ENCODE data around the gene ALDH4A1.

The ALDH4A1 gene

GRCh38 chr1:18902523-18903290, at the start of gene ALDH4A1:
Gene ALDH4A1 (minus strand): TSS chr1:18902555. CDS start chr1:18902523, 32 bp downstream.
- peak within 1 kb of the TSS; percentile 99 for H3K27ac Mint-ChIP-seq
- H3K9me3 Mint-ChIP-seq (ENCODE audit: low read depth): no peaks in the 10 kb centered on the region
- H3K27me3 Mint-ChIP-seq: no peaks in the 10 kb centered on the region
- peak within 1 kb of the TSS; percentile 95 for H3K4me3 Mint-ChIP-seq
- H3K4me1 Mint-ChIP-seq (ENCODE audit: low read depth): peaks cover 34% of the 10 kb centered on the region
- peaks cover 2% of the 10 kb centered on the region for H3K36me3 Mint-ChIP-seq

DNA sequence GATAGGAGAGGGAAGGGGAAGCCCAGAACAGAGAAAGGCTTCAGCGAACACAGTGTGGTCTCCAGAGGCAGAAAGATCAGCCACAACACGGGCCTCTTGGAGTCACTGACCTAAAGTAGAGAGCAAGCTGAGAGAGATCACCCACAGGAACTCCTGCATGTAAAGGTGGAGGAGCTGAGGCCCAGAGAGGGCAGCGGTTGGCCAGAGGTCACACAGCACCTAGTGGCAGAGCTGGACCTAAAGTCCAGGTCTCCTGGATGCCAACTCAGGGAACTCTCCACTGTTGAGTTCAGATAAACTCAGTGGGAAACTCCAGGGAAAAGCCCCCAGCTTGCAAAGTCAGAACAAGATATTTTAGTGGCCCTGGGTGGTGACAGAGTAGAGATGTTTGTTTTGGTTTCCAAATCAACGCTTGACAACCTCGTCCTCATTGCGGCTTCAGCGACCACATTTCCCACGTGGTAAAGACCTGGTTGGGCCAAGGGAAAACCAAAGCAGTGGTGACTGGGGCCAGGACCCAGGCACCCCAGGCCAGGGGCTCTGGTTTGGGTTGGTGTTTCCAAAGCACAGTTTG, 49.5 kb upstream of the ALDH4A1 start:
- no peaks in the 10 kb centered on the region for H3K36me3 Mint-ChIP-seq
- peak overlapping the region; percentile 81 for H3K4me3 Mint-ChIP-seq
- no peaks in the 10 kb centered on the region for H3K9me3 Mint-ChIP-seq (ENCODE audit: low read depth)

DNA sequence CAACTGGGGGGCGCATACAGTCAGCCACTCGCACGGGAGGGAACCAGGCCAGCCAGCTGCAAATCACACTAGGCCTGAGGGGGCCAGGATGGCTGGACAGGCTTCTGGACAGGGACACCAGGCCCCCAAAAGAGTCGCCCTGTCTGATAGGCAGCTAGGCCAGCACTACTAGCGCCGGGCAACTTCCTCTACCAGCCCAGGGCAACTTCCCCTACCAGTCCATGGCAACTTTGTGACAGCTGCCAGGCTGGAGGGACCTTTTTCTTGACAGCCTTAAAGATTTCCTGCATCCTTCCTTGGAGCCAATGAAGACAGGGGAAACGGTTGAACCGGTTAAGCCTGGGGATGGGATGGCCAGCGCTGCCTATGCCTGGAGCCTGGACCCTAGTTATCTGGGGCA, 49.1 kb upstream of the ALDH4A1 start:
- H3K27ac Mint-ChIP-seq: peak overlapping the region; percentile 98
- H3K4me3 Mint-ChIP-seq: peak overlapping the region; percentile 81
- H3K27me3 Mint-ChIP-seq: no peaks in the 10 kb centered on the region
- peaks cover 88% of the 10 kb centered on the region for H3K4me1 Mint-ChIP-seq (ENCODE audit: low read depth)
- no peaks in the 10 kb centered on the region for H3K36me3 Mint-ChIP-seq
- H3K9me3 Mint-ChIP-seq (ENCODE audit: low read depth): no peaks in the 10 kb centered on the region

More for the DNA sequence above, 49.5 kb upstream of the ALDH4A1 start:
- peak overlapping the region; percentile 98 for H3K27ac Mint-ChIP-seq
- H3K4me1 Mint-ChIP-seq (ENCODE audit: low read depth): peaks cover 83% of the 10 kb centered on the region
- H3K27me3 Mint-ChIP-seq: no peaks in the 10 kb centered on the region

DNA sequence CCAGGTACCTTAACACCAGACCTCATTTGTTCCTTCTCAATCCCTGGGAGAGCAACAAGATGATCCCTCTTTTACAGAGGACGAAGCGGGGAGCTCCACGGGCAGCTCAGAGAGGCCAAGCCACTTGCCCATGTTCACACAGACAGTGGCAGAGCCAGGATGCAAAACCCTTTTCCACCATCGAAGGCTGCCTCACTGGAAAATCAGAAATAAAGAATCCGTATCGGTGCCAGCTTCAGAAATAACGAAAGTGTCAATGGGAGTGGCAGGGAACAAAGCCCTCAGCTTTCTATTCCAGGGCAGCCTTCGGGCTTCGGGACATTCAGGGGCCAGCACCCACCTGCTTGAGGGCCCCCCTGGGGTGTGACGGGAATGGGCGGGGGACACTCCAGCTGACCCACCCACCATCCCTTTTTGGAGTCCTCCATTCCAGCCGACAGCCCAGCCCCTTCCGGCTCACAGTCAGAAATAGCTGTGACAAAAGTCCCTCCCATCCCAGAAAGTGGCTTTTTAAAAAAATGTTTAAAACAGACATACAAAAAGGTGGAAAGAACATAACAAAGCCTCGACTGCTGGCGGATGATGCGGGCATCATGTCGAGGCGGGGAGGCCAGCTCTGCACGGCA, 48.2 kb upstream of the ALDH4A1 start:
- H3K36me3 Mint-ChIP-seq: no peaks in the 10 kb centered on the region
- H3K9me3 Mint-ChIP-seq (ENCODE audit: low read depth): no peaks in the 10 kb centered on the region
- H3K4me3 Mint-ChIP-seq: peak overlapping the region; percentile 81
- peak overlapping the region; percentile 98 for H3K27ac Mint-ChIP-seq
- H3K27me3 Mint-ChIP-seq: no peaks in the 10 kb centered on the region
- H3K4me1 Mint-ChIP-seq (ENCODE audit: low read depth): peaks cover 94% of the 10 kb centered on the region

GRCh38 chr1:18949686-18950400, 47.5 kb upstream of the ALDH4A1 start:
- Mint-ChIP-seq H3K9me3 (ENCODE audit: low read depth) (no peaks in the 10 kb centered on the region), H3K36me3 (no peaks in the 10 kb centered on the region), H3K4me3 (peak overlapping the region; percentile 81), H3K27ac (peak overlapping the region; percentile 98), H3K27me3 (no peaks in the 10 kb centered on the region), H3K4me1 (ENCODE audit: low read depth) (peaks cover 97% of the 10 kb centered on the region)

- no peaks in the 10 kb centered on the region for H3K36me3 Mint-ChIP-seq
- H3K27me3 Mint-ChIP-seq: no peaks in the 10 kb centered on the region
- H3K4me1 Mint-ChIP-seq (ENCODE audit: low read depth): peaks cover 94% of the 10 kb centered on the region
- no peaks in the 10 kb centered on the region for H3K9me3 Mint-ChIP-seq (ENCODE audit: low read depth)
- peak overlapping the region; percentile 98 for H3K27ac Mint-ChIP-seq
- H3K4me3 Mint-ChIP-seq: peak overlapping the region; percentile 81
Observed at GRCh38 chr1:18948913-18949685, 46.7 kb upstream of the ALDH4A1 start.

DNA sequence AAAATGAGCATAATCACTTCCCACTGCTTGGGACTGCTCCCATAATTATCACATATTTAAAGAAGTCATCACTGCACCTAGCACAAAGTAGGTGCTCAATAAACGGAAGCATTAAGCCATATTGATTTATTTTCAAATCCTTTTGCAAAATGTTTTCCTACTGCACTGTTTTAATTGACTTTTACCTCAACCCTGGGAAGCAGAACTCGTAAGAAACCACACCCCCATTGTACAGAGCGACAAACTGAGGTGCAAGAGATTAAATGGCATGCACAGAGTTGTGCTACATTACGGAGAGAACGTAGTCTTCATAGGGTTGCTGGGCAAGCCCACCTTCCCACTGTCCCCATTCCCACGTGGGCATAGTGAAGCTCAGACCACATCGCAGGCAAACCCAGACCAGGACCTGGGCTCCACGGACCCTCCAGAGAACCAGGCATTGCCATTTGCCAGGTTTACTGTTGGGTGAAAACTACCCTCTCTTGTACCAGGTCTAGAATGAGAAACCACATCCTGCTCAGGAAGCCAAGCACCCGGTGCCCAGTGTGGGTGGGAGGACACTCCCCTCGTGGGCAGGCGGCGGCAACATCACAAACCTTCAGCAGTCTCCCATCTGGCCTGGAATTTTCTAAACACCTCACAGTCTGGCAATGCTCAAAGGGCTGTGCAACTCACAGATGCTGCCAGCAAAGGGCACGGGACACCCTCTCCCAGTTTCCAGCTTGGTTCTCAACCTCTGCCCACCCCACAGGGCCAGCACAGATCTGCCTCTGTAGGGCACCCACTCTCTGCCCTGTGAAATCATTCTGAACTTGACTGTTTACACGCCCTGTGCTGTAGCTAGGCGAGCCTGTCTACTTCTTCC, 45.9 kb upstream of the ALDH4A1 start:
- H3K4me3 Mint-ChIP-seq: peak overlapping the region; percentile 81

GRCh38 chr1:18947570-18947969, 45.2 kb upstream of the ALDH4A1 start:
- H3K36me3 Mint-ChIP-seq: no peaks in the 10 kb centered on the region
- no peaks in the 10 kb centered on the region for H3K27me3 Mint-ChIP-seq
- H3K9me3 Mint-ChIP-seq (ENCODE audit: low read depth): no peaks in the 10 kb centered on the region
- H3K4me1 Mint-ChIP-seq (ENCODE audit: low read depth): peaks cover 85% of the 10 kb centered on the region
- peak overlapping the region; percentile 81 for H3K4me3 Mint-ChIP-seq
- peak overlapping the region; percentile 87 for H3K27ac Mint-ChIP-seq

More for the DNA sequence above, 45.9 kb upstream of the ALDH4A1 start:
- Mint-ChIP-seq H3K27ac (peak overlapping the region; percentile 87), H3K27me3 (no peaks in the 10 kb centered on the region), H3K4me1 (ENCODE audit: low read depth) (peaks cover 92% of the 10 kb centered on the region), H3K36me3 (no peaks in the 10 kb centered on the region), H3K9me3 (ENCODE audit: low read depth) (no peaks in the 10 kb centered on the region)

DNA sequence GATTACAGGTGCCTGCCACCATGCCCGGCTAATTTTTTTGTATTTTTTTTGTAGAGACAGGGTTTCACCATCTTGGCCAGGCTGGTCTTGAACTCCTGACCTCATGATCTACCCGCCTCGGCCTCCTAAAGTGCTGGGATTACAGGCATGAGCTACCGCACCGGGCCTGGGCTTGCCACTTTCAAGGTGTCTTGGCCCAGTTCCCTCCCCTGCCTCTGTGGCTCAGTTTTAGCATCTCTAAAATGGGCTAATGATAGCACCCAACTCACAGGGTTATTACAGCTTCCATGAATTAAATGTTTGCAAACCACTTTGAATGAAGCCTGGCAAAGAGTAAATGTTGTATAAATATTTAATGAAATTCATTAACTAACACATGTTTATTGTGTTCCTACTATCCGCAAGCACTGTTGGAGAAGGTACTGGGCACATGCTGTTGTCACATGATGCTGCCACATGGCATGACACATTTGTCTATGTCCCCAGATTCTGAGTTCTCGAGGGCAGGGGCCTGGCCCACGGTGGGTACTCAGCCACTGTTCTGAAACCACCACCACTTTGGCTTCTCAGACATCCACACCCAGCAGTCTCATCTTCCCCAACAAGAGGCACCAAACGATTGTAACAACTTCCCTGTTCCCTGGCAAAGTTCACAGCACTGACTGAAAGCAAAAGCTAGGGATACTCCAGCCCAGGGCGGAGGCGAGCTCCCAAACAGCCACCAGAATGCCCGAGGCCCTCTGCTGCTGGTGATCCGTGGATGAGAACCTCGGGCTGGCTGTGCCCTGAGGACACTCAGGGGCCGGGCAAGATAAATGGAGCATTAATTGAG, 44.4 kb upstream of the ALDH4A1 start:
- H3K36me3 Mint-ChIP-seq: no peaks in the 10 kb centered on the region
- H3K4me3 Mint-ChIP-seq: peak overlapping the region; percentile 30
- peaks cover 80% of the 10 kb centered on the region for H3K4me1 Mint-ChIP-seq (ENCODE audit: low read depth)
- peak overlapping the region; percentile 78 for H3K27ac Mint-ChIP-seq
- no peaks in the 10 kb centered on the region for H3K9me3 Mint-ChIP-seq (ENCODE audit: low read depth)
- no peaks in the 10 kb centered on the region for H3K27me3 Mint-ChIP-seq

DNA sequence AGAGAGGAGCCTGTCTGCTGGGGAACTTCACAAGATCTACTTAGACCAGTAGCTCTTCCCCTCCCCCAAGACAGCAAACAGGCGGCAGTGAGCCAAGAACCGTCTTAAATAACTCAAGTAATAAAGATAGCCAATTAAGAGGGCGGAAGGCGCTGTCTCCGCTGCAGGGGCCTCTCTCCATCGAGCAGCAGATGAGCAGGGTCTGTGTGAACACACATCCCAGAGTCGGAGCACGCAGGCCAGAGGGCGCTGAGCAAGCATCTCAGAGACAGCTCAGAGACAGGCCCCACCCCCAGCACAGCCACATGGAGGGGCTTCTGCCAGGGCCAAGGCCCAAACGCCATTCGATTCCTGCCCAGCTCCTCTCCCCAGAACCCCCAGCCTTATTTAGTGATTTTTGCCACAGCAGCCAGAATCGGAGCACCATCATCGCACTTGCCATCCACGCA, 43.1 kb upstream of the ALDH4A1 start:
- peak overlapping the region; percentile 41 for H3K27ac Mint-ChIP-seq
- H3K4me1 Mint-ChIP-seq (ENCODE audit: low read depth): peaks cover 74% of the 10 kb centered on the region
- no peaks in the 10 kb centered on the region for H3K9me3 Mint-ChIP-seq (ENCODE audit: low read depth)
- no peaks in the 10 kb centered on the region for H3K27me3 Mint-ChIP-seq
- no peaks in the 10 kb centered on the region for H3K36me3 Mint-ChIP-seq
- H3K4me3 Mint-ChIP-seq: no peak overlapping the region

DNA sequence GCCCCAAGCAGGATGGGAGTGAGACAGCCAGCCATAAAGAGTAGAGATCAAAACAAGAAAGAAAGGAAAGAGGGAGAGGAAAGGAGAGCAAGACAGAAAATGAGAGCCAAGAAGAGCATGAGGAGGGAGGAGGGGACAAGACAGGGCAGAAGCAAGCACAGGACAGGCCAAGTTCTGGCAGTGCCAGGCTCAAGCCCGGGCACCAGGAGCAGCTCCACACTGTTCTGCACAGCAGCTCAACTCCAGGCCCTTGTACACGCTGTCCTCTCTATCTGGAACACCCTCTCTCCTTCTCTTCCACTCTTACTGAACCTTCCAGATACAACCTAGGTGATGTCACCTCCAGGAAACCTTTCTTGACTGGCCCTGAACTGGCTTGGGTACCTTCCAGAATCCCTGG, 42.5 kb upstream of the ALDH4A1 start:
- no peaks in the 10 kb centered on the region for H3K36me3 Mint-ChIP-seq
- peaks cover 72% of the 10 kb centered on the region for H3K4me1 Mint-ChIP-seq (ENCODE audit: low read depth)
- H3K9me3 Mint-ChIP-seq (ENCODE audit: low read depth): no peaks in the 10 kb centered on the region
- H3K27ac Mint-ChIP-seq: no peak overlapping the region
- no peaks in the 10 kb centered on the region for H3K27me3 Mint-ChIP-seq
- peak overlapping the region; percentile 53 for H3K4me3 Mint-ChIP-seq

GRCh38 chr1:18943914-18944572, 41.7 kb upstream of the ALDH4A1 start:
- H3K27me3 Mint-ChIP-seq: no peaks in the 10 kb centered on the region
- H3K4me1 Mint-ChIP-seq (ENCODE audit: low read depth): peaks cover 65% of the 10 kb centered on the region
- H3K4me3 Mint-ChIP-seq: peak overlapping the region; percentile 27
- no peak overlapping the region for H3K27ac Mint-ChIP-seq
- no peaks in the 10 kb centered on the region for H3K9me3 Mint-ChIP-seq (ENCODE audit: low read depth)
- H3K36me3 Mint-ChIP-seq: no peaks in the 10 kb centered on the region
